ENCODE results near the gene OR8S1. TPM values are rescaled to one million over a fixed set of nuclear protein-coding genes. Genes with fewer than 3 reads are reported as not detected.
"Not testable (repeated sequence)": the region's sequence is repeated elsewhere in the genome, so short reads cannot be mapped to it uniquely, and the experiment has no call there.

OR8S1 gene, protein sequence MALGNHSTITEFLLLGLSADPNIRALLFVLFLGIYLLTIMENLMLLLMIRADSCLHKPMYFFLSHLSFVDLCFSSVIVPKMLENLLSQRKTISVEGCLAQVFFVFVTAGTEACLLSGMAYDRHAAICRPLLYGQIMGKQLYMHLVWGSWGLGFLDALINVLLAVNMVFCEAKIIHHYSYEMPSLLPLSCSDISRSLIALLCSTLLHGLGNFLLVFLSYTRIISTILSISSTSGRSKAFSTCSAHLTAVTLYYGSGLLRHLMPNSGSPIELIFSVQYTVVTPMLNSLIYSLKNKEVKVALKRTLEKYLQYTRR
- not detected for polyA plus RNA-seq (ENCODE audit: insufficient read length in 10 of 10)
- long read RNA-seq, donor 1 = 0 reads
- long read RNA-seq, donor 2 = 0 reads
- long read RNA-seq, donor 3, partial matches to known transcripts = 0 of 1 reads
- long read RNA-seq, donor 3, other reads (novel, unspliced or antisense) = 0 of 1 reads
- long read RNA-seq, donor 4 = 0 reads
- long read RNA-seq, donor 5 = 0 reads
- long read RNA-seq, donor 6 = 0 reads
- long read RNA-seq, donor 7 = 0 reads
- long read RNA-seq, donor 8 = 0 reads
- long read RNA-seq, donor 9 = 0 reads

- no peak for DNase-seq
Measured at GRCh38 chr12:48525332-48525731, at the start of gene OR8S1. TSS of gene OR8S1 (plus strand) at chr12:48525632. CDS start at chr12:48525632, 0 bp downstream.

- DNase-seq = no peak
Measured at GRCh38 chr12:48482198-48482597, 43.2 kb upstream of the OR8S1 start, which contains the start of gene C12orf54. TSS of gene C12orf54 (plus strand) at chr12:48482498. CDS start at chr12:48483297, 799 bp downstream.

GRCh38 chr12:48482930-48483329 lies 42.5 kb upstream of the OR8S1 start:
- no peak for DNase-seq

GRCh38 chr12:48486261-48486660 lies 39.2 kb upstream of the OR8S1 start:
- DNase-seq = no peak

GRCh38 chr12:48486679-48487078 lies 38.8 kb upstream of the OR8S1 start:
- DNase-seq = no peak

- peak in 1 of 3 donors; percentile 1 for DNase-seq
Measured at GRCh38 chr12:48489012-48489411, 36.4 kb upstream of the OR8S1 start.

DNA sequence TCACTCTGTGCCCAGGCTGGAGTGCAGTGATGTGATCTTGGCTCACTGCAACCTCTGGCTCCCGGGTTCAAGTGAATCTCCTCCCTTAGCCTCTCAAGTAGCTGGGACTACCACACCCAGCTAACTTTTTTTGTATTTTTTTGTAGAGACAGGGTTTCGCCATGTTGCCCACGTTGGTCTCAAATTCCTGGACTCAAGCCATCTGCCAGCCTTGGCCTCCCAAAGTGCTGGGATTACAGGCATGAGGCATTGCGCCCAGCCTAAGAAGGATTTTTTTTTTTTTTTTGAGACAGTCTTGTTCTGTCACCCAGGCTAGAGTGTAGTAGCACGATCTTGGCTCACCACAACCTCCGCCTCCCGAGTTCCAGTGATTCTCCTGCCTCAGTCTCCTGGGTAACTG lies 36.0 kb upstream of the OR8S1 start:
- DNase-seq = not testable (repeated sequence)

DNA sequence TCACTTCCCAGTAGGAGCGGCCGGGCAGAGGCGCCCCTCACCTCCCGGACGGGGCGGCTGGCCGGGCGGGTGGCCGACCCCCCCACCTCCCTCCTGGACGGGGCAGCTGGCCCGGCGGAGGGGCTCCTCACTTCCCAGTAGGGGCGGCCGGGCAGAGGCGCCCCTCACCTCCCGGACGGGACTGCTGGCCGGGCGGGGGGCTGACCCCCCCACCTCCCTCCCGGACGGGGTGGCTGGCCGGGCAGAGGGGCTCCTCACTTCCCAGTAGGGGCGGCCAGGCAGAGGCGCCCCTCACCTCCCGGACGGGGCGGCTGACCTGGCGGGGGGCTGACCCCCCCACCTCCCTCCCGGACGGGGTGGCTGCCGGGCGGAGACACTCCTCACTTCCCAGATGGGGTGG lies 25.2 kb upstream of the OR8S1 start:
- DNase-seq = not testable (repeated sequence)

GRCh38 chr12:48506836-48507235 lies 18.6 kb upstream of the OR8S1 start:
- not testable (repeated sequence) for DNase-seq

- DNase-seq = no peak
Measured at GRCh38 chr12:48508987-48509386, 16.4 kb upstream of the OR8S1 start.

DNA sequence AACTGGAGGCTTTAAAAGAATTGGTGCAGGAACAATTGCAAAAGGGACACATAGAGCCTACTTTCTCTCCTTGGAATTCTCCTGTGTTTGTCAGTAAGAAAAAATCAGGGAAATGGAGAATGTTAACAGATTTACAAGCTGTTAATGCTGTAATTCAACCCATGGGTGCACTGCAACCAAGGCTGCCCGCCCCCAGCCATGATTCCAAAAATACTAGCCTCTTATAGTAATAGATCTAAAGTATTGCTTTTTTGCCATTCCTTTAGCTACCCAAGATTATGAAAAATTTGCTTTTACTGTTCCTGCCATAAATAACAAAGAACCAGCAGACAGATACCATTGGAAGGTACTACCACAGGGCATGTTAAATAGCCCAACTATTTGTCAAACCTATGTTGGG lies 15.3 kb upstream of the OR8S1 start:
- no peak for DNase-seq

- DNase-seq = no peak
Measured at GRCh38 chr12:48512855-48513254, 12.6 kb upstream of the OR8S1 start.

GRCh38 chr12:48514728-48515127 lies 10.7 kb upstream of the OR8S1 start:
- DNase-seq = no peak

DNA sequence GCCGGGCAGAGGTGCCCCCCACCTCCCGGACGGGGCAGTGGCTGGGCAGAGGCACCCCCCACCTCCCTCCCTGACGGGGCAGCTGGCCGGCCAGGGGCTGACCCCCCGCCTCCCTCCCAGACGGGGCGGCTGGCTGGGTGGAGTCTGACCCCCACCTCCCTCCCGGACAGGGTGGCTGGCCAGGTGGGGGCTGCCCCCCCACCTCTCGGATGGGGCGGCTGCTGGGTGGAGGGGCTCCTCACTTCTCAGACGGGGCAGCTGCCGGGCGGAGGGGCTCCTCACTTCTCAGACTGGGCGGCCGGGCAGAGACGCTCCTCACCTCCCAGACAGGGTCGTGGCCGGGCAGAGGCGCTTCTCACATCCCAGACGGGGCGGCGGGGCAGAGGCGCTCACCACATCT lies 5.1 kb upstream of the OR8S1 start:
- DNase-seq = not testable (repeated sequence)

GRCh38 chr12:48527891-48528670 lies 2.6 kb downstream of the OR8S1 start:
- no peak for DNase-seq

DNA sequence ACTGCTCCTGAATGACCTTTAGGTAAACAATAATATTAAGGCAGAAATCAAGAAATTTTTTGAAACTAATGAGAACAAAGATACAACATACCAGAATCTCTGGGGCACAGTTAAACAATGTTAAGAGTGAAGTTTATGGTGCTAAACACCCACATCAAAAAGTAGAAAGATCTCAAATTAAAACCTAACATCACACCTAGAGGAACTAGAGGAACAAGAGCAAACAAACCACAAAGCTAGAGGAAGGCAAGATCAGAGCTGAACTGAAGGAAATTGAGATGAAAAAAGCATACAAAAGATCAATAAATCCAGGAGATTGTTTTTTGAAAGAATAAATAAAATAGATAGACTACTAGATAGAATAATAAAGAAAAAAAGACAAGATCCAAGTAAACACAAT lies 7.2 kb downstream of the OR8S1 start:
- DNase-seq = no peak

DNA sequence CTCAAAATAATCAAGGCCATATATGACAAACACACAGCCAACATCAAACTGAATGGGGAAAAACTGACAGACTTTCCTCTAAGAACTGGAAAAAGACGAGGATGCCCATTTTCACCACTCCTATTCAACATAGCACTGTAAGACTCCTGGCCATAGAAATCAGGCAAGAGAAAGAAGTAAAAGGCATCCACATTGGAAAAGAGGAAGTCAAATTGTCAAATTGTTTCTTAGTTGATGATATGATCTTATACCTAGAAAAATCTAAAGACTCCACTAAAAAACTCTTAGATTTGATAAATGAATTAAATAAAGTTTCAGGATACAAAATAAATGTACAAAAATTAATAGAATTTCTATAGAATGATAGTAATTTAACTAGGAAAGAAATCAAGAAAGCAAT lies 11.2 kb downstream of the OR8S1 start:
- DNase-seq = no peak

DNA sequence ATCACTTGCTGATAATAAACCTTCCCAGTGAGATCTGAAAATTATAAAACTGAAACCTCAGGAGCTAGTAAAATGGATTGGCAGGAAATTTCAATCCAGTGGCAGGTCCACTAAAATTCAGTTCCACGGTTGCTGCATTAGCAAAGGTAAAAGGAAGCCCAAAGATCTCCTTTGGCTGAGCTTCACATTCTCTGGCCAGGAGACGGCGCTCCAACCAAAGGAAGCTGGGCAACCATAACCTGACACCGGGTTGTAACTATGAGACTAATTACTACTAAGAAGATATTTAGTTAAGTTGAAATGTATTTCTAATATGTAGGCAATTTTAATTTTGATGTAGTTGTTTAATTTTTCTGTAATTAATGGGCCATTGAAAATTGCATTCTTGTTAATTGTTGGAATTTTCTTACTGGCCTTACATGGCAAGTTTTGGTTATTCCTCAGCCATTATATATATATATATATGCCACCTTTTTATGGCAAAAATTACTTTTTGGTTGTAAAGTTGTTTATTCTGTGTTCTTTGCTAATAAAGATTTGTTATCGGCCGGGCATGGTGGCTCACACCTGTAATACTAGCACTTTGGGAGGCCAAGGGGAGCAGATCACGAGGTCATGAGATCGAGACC lies 17.0 kb downstream of the OR8S1 start:
- peak in 2 of 3 donors; percentile 4 for DNase-seq

DNA sequence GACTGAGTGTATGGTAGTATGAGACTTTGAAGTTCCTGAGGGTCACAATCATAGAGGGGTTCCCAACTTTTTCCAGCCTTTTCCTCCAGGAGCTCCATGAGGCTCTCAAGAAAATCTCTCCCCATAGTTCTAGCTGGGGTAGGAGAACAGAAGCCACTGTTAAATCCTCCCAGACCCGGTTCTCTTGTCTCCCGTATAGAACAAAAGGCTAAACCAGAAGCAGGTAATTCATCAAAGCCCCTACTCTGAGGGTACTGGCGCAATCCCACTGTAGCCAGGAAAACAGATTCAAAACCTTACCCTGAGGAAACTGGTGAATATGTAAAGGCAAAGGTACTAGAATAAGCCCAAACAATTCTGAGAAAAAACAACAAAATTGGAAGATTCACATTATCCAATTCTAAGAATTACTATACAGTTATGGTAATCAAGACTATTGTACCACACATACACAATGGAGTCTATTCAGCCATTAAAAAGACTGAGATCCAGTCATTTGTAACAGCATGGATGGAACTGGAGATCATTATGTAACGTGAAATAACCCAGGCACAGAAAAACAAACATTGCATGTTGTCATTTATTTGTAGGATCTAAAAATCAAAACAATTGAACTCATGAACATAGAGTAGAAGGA lies 20.5 kb downstream of the OR8S1 start:
- no peak for DNase-seq

DNA sequence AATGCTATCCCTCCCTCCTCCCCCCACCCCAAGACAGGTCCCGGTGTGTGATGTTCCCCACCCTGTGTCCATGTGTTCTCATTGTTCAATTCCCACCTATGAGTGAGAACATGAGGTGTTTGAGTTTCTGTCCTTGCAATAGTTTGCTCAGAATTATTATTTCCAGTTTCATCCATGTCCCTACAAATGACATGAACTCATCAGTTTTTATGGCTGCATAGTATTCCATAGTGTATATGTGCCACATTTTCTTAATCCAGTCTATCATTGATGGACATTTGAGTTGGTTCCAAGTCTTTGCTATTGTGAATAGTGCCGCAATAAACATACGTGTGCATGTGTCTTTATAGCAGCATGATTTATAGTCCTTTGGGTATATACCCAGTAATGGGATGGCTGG lies 21.6 kb downstream of the OR8S1 start:
- DNase-seq = not testable (repeated sequence)

DNA sequence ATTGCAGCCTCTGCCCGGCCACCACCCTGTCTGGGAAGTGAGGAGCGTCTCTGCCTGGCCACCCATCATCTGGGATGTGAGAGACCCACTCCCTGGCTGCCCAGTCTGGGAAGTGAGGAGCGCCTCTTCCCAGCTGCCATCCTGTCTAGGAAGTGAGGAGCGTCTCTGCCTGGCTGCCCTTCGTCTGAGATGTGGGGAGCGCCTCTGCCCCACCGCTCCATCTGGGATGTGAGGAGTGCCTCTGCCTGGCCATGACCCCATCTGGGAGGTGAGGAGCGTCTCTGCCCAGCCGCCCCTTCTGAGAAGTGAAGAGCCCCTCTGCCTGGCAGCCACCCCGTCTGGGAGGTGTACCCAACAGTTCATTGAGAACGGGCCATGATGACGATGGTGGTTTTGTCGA lies 26.2 kb downstream of the OR8S1 start:
- DNase-seq = not testable (repeated sequence)
